ENCODE results near the gene MLLT3. TPM values are rescaled to one million over a fixed set of nuclear protein-coding genes. Genes with fewer than 3 reads are reported as not detected.

The MLLT3 gene
- total RNA-seq, 4 donors from 2014 or later = 15.1 to 30.5 (median 18.4) TPM

GRCh38 chr9:20406344-20406743 is 216.0 kb downstream of the MLLT3 start:
- TF ChIP-seq CTCF (IDR thresholded peaks at IDR 0.05) = no peak
- TF ChIP-seq POLR2A (IDR thresholded peaks at IDR 0.05) = no peak
- Histone ChIP-seq H3K4me1 (peaks cover 0 to 10% (median 0%) of the 10 kb centered on the region in 4 donors), H3K4me3 (no peak overlapping the region), H3K27me3 (no peaks in the 10 kb centered on the region), H3K9me3 (no peaks in the 10 kb centered on the region), H3K27ac (no peak overlapping the region), H3K36me3 (no peaks in the 10 kb centered on the region)
- no peak for DNase-seq

GRCh38 chr9:20405616-20406015 is 216.7 kb downstream of the MLLT3 start:
- no peaks in the 10 kb centered on the region for H3K27me3 ChIP-seq
- H3K36me3 ChIP-seq = no peaks in the 10 kb centered on the region
- DNase-seq = no peak
- H3K4me1 ChIP-seq = peaks cover 0 to 10% (median 0%) of the 10 kb centered on the region in 4 donors
- no peak overlapping the region for H3K27ac ChIP-seq
- TF ChIP-seq CTCF (IDR thresholded peaks at IDR 0.05) (no peak), POLR2A (IDR thresholded peaks at IDR 0.05) (no peak)
- H3K9me3 ChIP-seq = no peaks in the 10 kb centered on the region
- H3K4me3 ChIP-seq = no peak overlapping the region

- no peak for DNase-seq
- no peaks in the 10 kb centered on the region for H3K36me3 ChIP-seq
These were observed 217.2 kb downstream of the MLLT3 start for GRCh38 chr9:20405078-20405477.

GRCh38 chr9:20404192-20404813 is 218.0 kb downstream of the MLLT3 start:
- peaks cover 0 to 10% (median 0%) of the 10 kb centered on the region in 4 donors for H3K4me1 ChIP-seq
- H3K27ac ChIP-seq = no peak overlapping the region
- H3K9me3 ChIP-seq = no peaks in the 10 kb centered on the region
- H3K4me3 ChIP-seq = no peak overlapping the region
- TF ChIP-seq POLR2A (IDR thresholded peaks at IDR 0.05) (no peak), CTCF (IDR thresholded peaks at IDR 0.05) (no peak)
- H3K36me3 ChIP-seq = no peaks in the 10 kb centered on the region
- no peak for DNase-seq
- no peaks in the 10 kb centered on the region for H3K27me3 ChIP-seq

More at GRCh38 chr9:20405078-20405477, 217.2 kb downstream of the MLLT3 start:
- Histone ChIP-seq H3K4me1 (peaks cover 0 to 10% (median 0%) of the 10 kb centered on the region in 4 donors), H3K4me3 (no peak overlapping the region), H3K27ac (no peak overlapping the region), H3K9me3 (no peaks in the 10 kb centered on the region), H3K27me3 (no peaks in the 10 kb centered on the region)
- no peak for TF ChIP-seq POLR2A (IDR thresholded peaks at IDR 0.05)
- TF ChIP-seq CTCF (IDR thresholded peaks at IDR 0.05) = no peak

- H3K4me1 ChIP-seq = peaks cover 0 to 6% (median 0%) of the 10 kb centered on the region in 4 donors
These were observed 219.0 kb downstream of the MLLT3 start for GRCh38 chr9:20403346-20403745.

More at GRCh38 chr9:20403346-20403745, 219.0 kb downstream of the MLLT3 start:
- Histone ChIP-seq H3K27me3 (no peaks in the 10 kb centered on the region), H3K4me3 (no peak overlapping the region), H3K9me3 (no peaks in the 10 kb centered on the region), H3K36me3 (no peaks in the 10 kb centered on the region), H3K27ac (no peak overlapping the region)
- TF ChIP-seq POLR2A (IDR thresholded peaks at IDR 0.05) (no peak), CTCF (IDR thresholded peaks at IDR 0.05) (no peak)
- no peak for DNase-seq

Measured in Peyer's patch (tissue), 4 donors.